Panc1 (cell line): ENCODE results near the gene LRMDA. TPM values are rescaled to one million over a fixed set of nuclear protein-coding genes. Genes with fewer than 3 reads are reported as not detected.

Experiments
- ATAC-seq: fragments of 200-7000 bp; cut with Tn5 transposase; 2 replicates; pipeline ENCODE4 v1.9.1; 2020; ENCODE audit warnings: mild to moderate bottlenecking, moderate library complexity
- BruUV-seq: library from RNA; stranded (reverse); fragments of 400-500 nt; replicated peaks from 2 replicates; lab custom pipeline; 2021; lab: Mats Ljungman, UMichigan
- CTCF ChIA-PET: fragments of 300-600 bp; sonication (Branson Sonifier 250); formaldehyde crosslinking; loops from one replicate; lab custom pipeline; 2022; ENCODE audit warnings: antibody characterized with exemption; lab: Charles Lee
- POLR2A ChIA-PET: fragments of 300-600 bp; sonication (Branson Sonifier 250); formaldehyde crosslinking; loops from one replicate; lab custom pipeline; 2022; ENCODE audit warnings: antibody characterized with exemption; lab: Charles Lee
- DNase-seq: peaks from one replicate; pipeline ENCODE4 v3.0.0-alpha.2; 2010; ENCODE audit warnings: low read depth, low spot score
- H3K27ac ChIP-seq: 2 replicates; pipeline ENCODE4 v1.5.1; 2011; ENCODE audit warnings: mild to moderate bottlenecking, low read length, inconsistent platforms
- H3K27me3 ChIP-seq: fragments of 200-500 bp; sonication (Bioruptor generic); 2 replicates; pipeline ENCODE4 v1.6.0; 2014; ENCODE audit warnings: low read length, inconsistent platforms; ENCODE audit not compliant: control insufficient read depth, insufficient read depth
- H3K36me3 ChIP-seq: fragments of 200-500 bp; sonication (Bioruptor generic); 2 replicates; pipeline ENCODE4 v1.5.1; 2014; ENCODE audit warnings: inconsistent platforms, mild to moderate bottlenecking, low read length, moderate library complexity; ENCODE audit not compliant: control insufficient read depth, insufficient read depth
- H3K4me1 ChIP-seq: 2 replicates; pipeline ENCODE4 v1.5.1; 2011; ENCODE audit warnings: inconsistent platforms, mild to moderate bottlenecking, low read length, moderate library complexity; ENCODE audit not compliant: control insufficient read depth, insufficient read depth
- H3K4me3 ChIP-seq, 2 experiments: 2 replicates each; pipeline ENCODE4 v1.5.1; 2011 to 2012; ENCODE audit warnings: low read depth in 2 of 2, low read length in 2 of 2, mild to moderate bottlenecking in 2 of 2, inconsistent platforms in 1 of 2, moderate library complexity in 1 of 2
- H3K9me3 ChIP-seq: fragments of 200-500 bp; sonication (Bioruptor generic); 2 replicates; pipeline ENCODE4 v1.5.1; 2014; ENCODE audit warnings: low read depth, mild to moderate bottlenecking, inconsistent platforms, low read length, moderate library complexity; ENCODE audit not compliant: control insufficient read depth, insufficient read depth
- POLR2AphosphoS5 ChIP-seq: IDR thresholded peaks from 2 replicates; pipeline ENCODE4 v1.6.1; 2012; ENCODE audit warnings: mild to moderate bottlenecking, low read depth, low read length, moderate library complexity
- SIN3A ChIP-seq: IDR thresholded peaks from 2 replicates; pipeline ENCODE4 v1.6.1; 2012; ENCODE audit warnings: low read depth, mild to moderate bottlenecking, low read length, moderate library complexity, borderline replicate concordance; ENCODE audit not compliant: insufficient read depth
- TCF7L2 ChIP-seq: IDR thresholded peaks from 2 replicates; pipeline ENCODE4 v1.6.1; 2011; ENCODE audit warnings: mild to moderate bottlenecking, low read depth, low read length, inconsistent platforms
- in situ Hi-C: cut with HindIII; loops from 2 replicates; pipeline ENCODE4 v1.10.0; 2016; ENCODE audit warnings: low sequenced_read_pairs, low pct_unique_long_range_greater_than_20kb
- intact Hi-C: fragments of 100-400 bp; cut with micrococcal nuclease; formaldehyde crosslinking; loops from one replicate; pipeline ENCODE4 v1.10.0; 2022; ENCODE audit not compliant: unreplicated experiment
- total RNA-seq: library from RNA; stranded (reverse); gene quantifications from one replicate; pipeline ENCODE4 v1.2.1, GENCODE V29; 2021; ENCODE audit not compliant: unreplicated experiment
- TF ChIP-seq, protein P1 (sequence below): fragments of 450-650 bp; IDR thresholded peaks from 2 replicates; pipeline ENCODE4 v1.5.1; 2017; ENCODE audit warnings: mild to moderate bottlenecking
- TF ChIP-seq, protein P2 (sequence below), 2 experiments: IDR thresholded peaks; 2 replicates each; pipeline ENCODE4 v1.6.1; 2011 to 2012; ENCODE audit warnings: low read depth in 2 of 2, control low read depth in 1 of 2, low read length in 1 of 2, mild to moderate bottlenecking in 1 of 2, moderate library complexity in 1 of 2; ENCODE audit not compliant: insufficient read depth in 1 of 2

LRMDA gene
- total RNA-seq, 1 experiment from 2014 or later: 1.2 TPM

DNA sequence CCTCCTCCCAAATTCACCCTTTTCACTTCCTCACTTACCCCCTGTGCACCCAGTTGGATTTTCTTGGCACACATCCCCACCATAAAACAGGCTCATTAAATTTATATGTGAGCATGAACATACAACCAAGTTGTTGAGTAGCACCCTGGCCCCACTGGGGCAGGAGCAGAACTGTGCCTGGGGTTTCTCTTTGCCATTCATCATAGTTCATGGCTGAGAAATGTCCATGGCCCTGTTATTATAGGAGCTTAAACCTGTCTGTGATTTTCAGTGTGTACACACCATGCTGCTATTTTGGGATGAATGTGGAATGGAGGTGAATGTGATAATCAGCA, 618.8 kb downstream of the LRMDA start:
- TF ChIP-seq TCF7L2 (no peak), SIN3A (no peak)
- TF ChIP-seq, protein P1, sequence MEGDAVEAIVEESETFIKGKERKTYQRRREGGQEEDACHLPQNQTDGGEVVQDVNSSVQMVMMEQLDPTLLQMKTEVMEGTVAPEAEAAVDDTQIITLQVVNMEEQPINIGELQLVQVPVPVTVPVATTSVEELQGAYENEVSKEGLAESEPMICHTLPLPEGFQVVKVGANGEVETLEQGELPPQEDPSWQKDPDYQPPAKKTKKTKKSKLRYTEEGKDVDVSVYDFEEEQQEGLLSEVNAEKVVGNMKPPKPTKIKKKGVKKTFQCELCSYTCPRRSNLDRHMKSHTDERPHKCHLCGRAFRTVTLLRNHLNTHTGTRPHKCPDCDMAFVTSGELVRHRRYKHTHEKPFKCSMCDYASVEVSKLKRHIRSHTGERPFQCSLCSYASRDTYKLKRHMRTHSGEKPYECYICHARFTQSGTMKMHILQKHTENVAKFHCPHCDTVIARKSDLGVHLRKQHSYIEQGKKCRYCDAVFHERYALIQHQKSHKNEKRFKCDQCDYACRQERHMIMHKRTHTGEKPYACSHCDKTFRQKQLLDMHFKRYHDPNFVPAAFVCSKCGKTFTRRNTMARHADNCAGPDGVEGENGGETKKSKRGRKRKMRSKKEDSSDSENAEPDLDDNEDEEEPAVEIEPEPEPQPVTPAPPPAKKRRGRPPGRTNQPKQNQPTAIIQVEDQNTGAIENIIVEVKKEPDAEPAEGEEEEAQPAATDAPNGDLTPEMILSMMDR: no peak
- TF ChIP-seq, protein P2, sequence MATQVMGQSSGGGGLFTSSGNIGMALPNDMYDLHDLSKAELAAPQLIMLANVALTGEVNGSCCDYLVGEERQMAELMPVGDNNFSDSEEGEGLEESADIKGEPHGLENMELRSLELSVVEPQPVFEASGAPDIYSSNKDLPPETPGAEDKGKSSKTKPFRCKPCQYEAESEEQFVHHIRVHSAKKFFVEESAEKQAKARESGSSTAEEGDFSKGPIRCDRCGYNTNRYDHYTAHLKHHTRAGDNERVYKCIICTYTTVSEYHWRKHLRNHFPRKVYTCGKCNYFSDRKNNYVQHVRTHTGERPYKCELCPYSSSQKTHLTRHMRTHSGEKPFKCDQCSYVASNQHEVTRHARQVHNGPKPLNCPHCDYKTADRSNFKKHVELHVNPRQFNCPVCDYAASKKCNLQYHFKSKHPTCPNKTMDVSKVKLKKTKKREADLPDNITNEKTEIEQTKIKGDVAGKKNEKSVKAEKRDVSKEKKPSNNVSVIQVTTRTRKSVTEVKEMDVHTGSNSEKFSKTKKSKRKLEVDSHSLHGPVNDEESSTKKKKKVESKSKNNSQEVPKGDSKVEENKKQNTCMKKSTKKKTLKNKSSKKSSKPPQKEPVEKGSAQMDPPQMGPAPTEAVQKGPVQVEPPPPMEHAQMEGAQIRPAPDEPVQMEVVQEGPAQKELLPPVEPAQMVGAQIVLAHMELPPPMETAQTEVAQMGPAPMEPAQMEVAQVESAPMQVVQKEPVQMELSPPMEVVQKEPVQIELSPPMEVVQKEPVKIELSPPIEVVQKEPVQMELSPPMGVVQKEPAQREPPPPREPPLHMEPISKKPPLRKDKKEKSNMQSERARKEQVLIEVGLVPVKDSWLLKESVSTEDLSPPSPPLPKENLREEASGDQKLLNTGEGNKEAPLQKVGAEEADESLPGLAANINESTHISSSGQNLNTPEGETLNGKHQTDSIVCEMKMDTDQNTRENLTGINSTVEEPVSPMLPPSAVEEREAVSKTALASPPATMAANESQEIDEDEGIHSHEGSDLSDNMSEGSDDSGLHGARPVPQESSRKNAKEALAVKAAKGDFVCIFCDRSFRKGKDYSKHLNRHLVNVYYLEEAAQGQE (IDR thresholded peaks at IDR 0.05; ENCODE audit: insufficient read depth in 1 of 2, low read depth in 2 of 2, low read length in 1 of 2): no peak
- H3K4me3 ChIP-seq: no peak overlapping the region
- intact Hi-C loops: no loop called here
- H3K4me1 ChIP-seq: no peaks in the 10 kb centered on the region
- CTCF ChIA-PET: no interaction called here
- no peak for ATAC-seq
- POLR2A ChIA-PET: no interaction called here
- H3K36me3 ChIP-seq: no peaks in the 10 kb centered on the region
- peaks cover under 1% of the 10 kb centered on the region; the same call in 1 of the 2 replicates for H3K27me3 ChIP-seq
- in situ Hi-C loops: no loop called here
- DNase-seq: no peak
- no TSS peak for BruUV-seq
- no peaks in the 10 kb centered on the region for H3K9me3 ChIP-seq
- H3K27ac ChIP-seq: no peak overlapping the region

DNA sequence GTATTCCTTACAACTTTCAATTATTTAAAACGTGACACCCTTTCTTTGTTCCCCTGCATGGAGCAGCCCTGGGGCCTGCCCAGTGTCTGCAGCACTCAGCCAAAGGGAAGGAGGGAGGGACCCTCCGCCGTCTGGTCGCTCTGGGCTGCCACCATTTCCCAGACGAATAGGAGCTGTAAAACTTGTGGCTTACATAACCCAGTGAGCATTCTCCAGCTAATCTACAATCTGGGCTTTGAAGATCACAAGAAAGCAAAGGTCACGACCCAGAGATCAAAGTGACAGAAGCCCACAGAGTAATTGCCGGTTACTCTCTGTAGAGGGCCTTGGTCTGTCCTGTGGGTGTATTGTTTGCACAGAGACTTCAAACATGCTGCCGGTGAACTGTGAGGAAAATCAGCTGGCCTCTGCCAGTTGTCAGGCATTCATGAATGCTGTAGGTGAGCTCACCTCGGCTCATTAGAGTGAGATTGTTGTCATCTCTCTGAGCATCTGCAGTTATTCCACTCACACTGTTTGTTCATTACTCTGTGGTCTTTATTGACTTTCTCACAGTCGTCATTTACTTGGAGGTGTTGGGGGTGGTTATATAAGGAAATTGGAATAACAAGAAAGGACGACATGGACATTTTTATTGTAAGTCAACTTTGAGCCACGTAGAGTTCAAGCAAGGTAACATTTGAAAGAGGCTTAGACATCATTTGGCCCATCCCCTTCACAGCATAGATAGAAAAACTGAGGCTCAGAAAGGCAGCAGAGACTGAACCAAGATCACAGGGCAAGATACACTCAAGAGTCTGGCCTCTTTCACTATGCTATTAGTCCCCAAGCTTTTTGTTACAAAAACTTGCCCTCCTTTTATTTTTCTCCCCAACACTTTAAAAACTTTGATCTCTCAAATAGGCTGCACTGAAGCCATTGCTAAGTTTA, 619.8 kb downstream of the LRMDA start:
- Histone ChIP-seq H3K36me3 (no peaks in the 10 kb centered on the region), H3K4me3 (no peak overlapping the region), H3K9me3 (no peaks in the 10 kb centered on the region), H3K4me1 (no peaks in the 10 kb centered on the region), H3K27me3 (no peaks in the 10 kb centered on the region), H3K27ac (no peak overlapping the region)
- ATAC-seq: no peak
- in situ Hi-C loops (no loop called here), intact Hi-C loops (no loop called here)
- ChIA-PET CTCF (no interaction called here), POLR2A (no interaction called here)
- no peak for DNase-seq
- TF ChIP-seq SIN3A: no peak
- TF ChIP-seq, protein P1: no peak
- TF ChIP-seq, protein P2 (IDR thresholded peaks at IDR 0.05; ENCODE audit: insufficient read depth in 1 of 2, low read depth in 2 of 2, low read length in 1 of 2): no peak
- no peak for TF ChIP-seq POLR2AphosphoS5
- TF ChIP-seq TCF7L2: no peak
- BruUV-seq: no TSS peak
